NOMO-1 treated with dmso at 0.1 percent for 144 hours (cell line): ENCODE measurements around the gene MTG2.

Source experiments
- DNase-seq: peaks from one replicate; lab custom pipeline; 2025; ENCODE audit not compliant: unreplicated experiment; lab: John Stamatoyannopoulos, UW

MTG2 gene

GRCh38 chr20:62162765-62163484 lies 19.9 kb upstream of the MTG2 start:
- no peak for DNase-seq

DNA sequence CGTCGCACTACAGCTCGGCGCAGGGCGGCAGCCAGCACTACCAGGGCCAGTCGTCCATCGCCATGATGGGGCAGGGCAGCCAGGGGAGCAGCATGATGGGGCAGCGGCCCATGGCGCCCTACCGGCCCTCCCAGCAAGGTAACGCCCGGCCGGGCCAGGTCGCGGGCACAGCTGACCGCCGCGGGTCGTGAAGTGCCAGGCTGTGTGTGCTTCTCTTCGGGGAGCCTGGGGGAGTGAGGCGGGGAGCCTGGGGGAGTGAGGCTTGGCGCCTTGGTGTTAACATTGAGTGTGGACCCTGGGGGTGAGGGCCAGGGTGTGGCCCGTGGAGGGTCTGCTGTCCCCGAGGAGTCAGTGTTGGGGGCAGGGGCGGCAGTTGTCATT lies 19.4 kb upstream of the MTG2 start:
- no peak for DNase-seq

GRCh38 chr20:62163986-62164762 lies 18.7 kb upstream of the MTG2 start:
- DNase-seq = no peak

- DNase-seq = no peak
Measured at GRCh38 chr20:62164879-62165761, 17.7 kb upstream of the MTG2 start.

- DNase-seq = no peak
Measured at GRCh38 chr20:62165762-62166399, 16.9 kb upstream of the MTG2 start.

GRCh38 chr20:62167474-62167873 lies 15.4 kb upstream of the MTG2 start:
- no peak for DNase-seq

GRCh38 chr20:62168061-62168460 lies 14.8 kb upstream of the MTG2 start:
- no peak for DNase-seq

GRCh38 chr20:62168890-62169435 lies 13.9 kb upstream of the MTG2 start:
- no peak for DNase-seq

- no peak for DNase-seq
Measured at GRCh38 chr20:62170536-62170935, 12.3 kb upstream of the MTG2 start.

DNA sequence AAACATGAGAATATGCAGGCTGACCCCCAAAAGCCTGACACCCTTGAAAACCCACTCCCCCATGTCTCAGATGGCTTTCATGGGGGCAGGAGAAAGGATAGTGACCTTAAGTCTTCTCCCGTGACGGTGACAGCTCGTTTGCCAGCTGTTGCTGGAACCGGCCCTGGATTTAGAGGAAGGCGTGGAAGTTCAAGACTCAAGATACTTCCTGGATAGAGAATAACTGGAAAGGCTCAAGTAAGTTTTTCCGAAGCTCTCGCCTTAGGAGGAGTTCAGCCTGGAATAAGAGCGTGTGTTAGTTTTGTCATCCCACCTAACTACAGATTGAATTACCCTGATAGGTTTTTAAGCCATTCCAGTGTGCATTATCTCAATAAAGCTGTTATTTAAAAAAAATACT lies 11.6 kb upstream of the MTG2 start:
- no peak for DNase-seq

DNA sequence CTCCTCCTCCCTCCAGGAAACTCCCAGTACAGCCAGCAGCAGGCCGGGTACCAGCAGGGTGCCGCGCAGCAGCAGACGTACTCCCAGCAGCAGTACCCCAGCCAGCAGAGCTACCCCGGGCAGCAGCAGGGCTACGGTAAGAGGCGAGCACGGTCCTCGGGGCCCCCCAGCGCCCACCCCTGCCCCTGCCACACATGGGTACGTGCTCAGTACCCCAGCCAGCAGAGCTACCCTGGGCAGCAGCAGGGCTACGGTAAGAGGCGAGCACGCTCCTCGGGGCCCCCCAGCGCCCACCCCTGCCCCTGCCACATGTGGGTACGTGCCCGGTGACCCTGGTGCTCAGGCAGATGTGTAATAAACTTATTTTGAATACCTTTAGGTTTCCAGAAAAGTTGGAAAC lies 10.2 kb upstream of the MTG2 start:
- DNase-seq = no peak

- no peak for DNase-seq
Measured at GRCh38 chr20:62174021-62174804, 8.6 kb upstream of the MTG2 start.

- no peak for DNase-seq
Measured at GRCh38 chr20:62174870-62175624, 7.8 kb upstream of the MTG2 start.

DNA sequence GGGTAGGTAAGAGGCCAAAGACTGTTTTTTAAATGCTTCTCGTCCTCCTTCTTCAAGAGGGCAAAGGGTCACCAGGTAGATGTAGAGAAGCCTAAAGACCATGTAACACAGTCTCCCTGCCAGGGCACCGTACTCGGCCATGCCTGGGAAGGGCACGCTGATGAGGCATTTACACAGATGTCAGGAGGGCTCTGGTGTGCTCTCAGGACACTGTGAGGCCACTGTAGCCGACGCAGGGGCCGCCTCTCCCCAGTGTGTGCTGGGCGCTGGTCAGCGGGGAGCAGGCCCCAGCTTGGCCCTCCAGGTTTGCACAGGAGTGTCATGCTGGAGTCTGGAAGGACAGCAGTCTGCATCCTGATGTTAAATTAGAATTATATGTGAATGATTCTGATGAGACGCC lies 7.1 kb upstream of the MTG2 start:
- no peak for DNase-seq

DNA sequence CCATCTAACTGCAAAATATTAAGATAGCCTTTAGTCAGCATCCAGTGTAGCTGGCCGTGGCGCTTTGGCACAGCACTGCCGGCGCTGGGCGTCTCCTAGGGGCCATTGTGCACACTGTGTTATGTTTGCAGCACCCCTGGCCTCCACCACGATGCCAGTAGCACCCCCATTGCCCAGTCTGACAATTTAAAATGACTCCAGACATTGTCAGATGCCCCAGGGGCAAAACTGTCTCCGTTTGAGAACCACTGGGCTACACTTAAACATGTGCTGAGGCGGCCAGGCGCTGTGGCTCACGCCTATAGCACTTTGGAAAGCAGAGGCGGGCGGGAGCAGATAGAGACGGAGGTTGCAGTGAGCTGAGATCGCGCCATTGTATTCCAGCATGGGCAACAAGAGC lies 6.0 kb upstream of the MTG2 start:
- no peak for DNase-seq

DNA sequence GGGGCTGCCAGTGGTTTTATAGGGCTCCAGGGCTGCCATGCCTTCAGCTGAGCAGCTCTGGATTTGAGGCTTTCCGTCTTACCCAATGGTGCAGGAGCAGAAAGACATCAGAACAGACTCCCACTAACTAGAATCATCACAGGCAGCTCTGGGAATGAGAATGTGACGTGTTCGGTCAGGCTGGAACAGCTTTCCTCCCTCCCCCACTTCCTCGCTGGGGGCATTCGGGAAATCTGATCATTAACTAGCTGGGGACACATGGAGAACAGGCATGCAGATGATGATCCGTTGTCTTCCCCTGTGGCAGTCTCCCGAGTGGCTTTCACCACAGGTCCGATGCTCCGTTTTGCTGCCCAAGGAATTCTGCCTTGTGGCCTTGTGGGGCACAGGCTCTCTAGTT lies 5.5 kb upstream of the MTG2 start:
- DNase-seq = no peak

DNA sequence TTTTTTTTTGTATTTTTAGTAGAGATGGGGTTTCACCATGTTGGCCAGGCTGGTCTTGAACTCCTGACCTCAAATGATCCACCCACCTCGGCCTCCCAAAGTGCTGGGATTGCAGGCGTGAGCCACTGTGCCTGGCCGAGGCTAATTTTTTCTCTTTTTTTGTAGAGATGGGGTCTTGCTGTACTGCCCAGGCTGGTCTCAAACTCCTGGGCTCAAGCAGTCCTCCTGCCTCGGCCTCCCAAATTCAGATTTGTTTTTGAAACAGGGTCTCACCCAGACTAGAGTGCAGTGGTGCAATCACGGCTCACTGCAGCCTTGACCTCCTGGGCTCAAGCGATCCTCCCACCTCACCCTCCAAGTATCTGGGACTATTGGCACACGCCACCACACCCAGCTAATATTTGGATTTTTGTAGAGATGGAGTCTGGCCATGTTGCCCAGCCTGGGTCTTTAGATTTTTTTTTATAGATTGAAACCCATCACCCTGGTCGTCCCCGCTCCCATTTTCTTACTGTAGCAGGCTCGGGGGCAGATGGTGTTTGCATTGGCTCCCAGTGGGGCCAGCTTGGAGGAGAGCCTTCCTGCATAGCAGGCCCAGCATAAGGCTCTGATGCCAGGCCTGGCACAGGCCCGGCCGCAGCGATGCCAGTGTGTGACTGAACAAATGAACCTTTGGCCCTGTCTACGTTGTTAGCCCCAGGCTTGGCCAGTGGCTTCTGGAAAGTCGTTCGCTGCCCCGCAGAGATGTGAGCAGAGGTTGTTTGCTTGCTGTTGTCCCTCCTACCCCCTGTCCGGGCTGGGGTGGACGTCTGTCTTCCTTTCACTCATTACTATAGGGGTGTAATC lies 4.3 kb upstream of the MTG2 start:
- DNase-seq = no peak

DNA sequence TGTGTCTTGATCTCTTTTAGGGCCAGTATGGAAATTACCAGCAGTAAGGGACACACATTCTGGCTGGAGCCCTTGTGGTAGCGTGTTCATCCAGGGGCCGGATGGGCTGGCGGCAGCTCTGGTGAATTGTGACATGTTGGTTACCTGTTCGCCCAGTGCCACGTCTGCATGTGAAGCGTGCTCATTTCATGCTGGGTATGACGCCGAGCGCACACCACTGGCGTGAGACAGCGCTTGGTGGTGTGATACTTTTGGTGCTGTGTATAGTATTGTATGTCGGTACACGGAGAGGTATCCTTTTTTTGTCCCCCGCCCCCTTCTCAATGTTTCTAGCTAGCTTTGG lies 3.7 kb upstream of the MTG2 start:
- DNase-seq = no peak

GRCh38 chr20:62181808-62182207 lies 1.0 kb upstream of the MTG2 start:
- no peak for DNase-seq
